Mesangial cell (primary cell): ENCODE results near the gene ARHGEF6. TPM values are rescaled to one million over a fixed set of nuclear protein-coding genes. Genes with fewer than 3 reads are reported as not detected.

Experiments
- total RNA-seq: library from RNA; depleted of rRNA; stranded (reverse); fragments of >200 nt; gene quantifications from 2 replicates; pipeline ENCODE4 v1.2.3, GENCODE V29; 2015

Gene ARHGEF6
- 0.65 and 1.4 TPM in 2 replicates for total RNA-seq

GRCh38 chrX:136780763-136781162 lies at the start of gene ARHGEF6:
ARHGEF6 (minus strand) TSS chrX:136780932; CDS start chrX:136780882, 50 bp downstream.

GRCh38 chrX:136647677-136648360 lies 132.9 kb downstream of the ARHGEF6 start, which contains the start of gene CD40LG:
CD40LG (plus strand) TSS chrX:136648158; CDS start chrX:136648249, 91 bp downstream.

Other genes with a start within 250 kb of the ARHGEF6 start
- not detected in 2 replicates for gene VGLL1, start 248.7 kb downstream of the ARHGEF6 start, total RNA-seq
- gene CD40LG, start 132.8 kb downstream of the ARHGEF6 start, total RNA-seq = not detected in 2 replicates
- 195 and 238 TPM in 2 replicates for gene RBMX, start 99.8 kb upstream of the ARHGEF6 start, total RNA-seq